SKM-1 treated with dmso at 0.1 percent for 144 hours (cell line): ENCODE results near the gene MAD1L1.
"Not testable (repeated sequence)": the region's sequence is repeated elsewhere in the genome, so short reads cannot be mapped to it uniquely, and the experiment has no call there.

Experiments
- DNase-seq: peaks from one replicate; lab custom pipeline; 2025; ENCODE audit not compliant: unreplicated experiment; lab: John Stamatoyannopoulos, UW

Gene MAD1L1

GRCh38 chr7:1931951-1932270 is 300.8 kb downstream of the MAD1L1 start:
- DNase-seq, result no peak

GRCh38 chr7:1931256-1931950 is 301.3 kb downstream of the MAD1L1 start:
- no peak for DNase-seq

- DNase-seq, result no peak
Measured at GRCh38 chr7:1930381-1931065, 302.2 kb downstream of the MAD1L1 start.

- not testable (repeated sequence) for DNase-seq
Measured at GRCh38 chr7:1929349-1929925, 303.3 kb downstream of the MAD1L1 start.

GRCh38 chr7:1928645-1929348 is 303.9 kb downstream of the MAD1L1 start:
- DNase-seq, result no peak

- DNase-seq, result no peak
Measured at GRCh38 chr7:1927937-1928644, 304.7 kb downstream of the MAD1L1 start.

GRCh38 chr7:1926908-1927306 is 305.8 kb downstream of the MAD1L1 start:
- DNase-seq, result no peak

- no peak for DNase-seq
Measured at GRCh38 chr7:1925973-1926907, 306.5 kb downstream of the MAD1L1 start.

- DNase-seq, result no peak
Measured at GRCh38 chr7:1925349-1925748, 307.4 kb downstream of the MAD1L1 start.

- no peak for DNase-seq
Measured at GRCh38 chr7:1924258-1924817, 308.4 kb downstream of the MAD1L1 start.

- DNase-seq, result no peak
Measured at GRCh38 chr7:1923409-1924257, 309.1 kb downstream of the MAD1L1 start.

GRCh38 chr7:1922870-1923236 is 309.9 kb downstream of the MAD1L1 start:
- no peak for DNase-seq

GRCh38 chr7:1922071-1922869 is 310.5 kb downstream of the MAD1L1 start:
- DNase-seq, result no peak

- no peak for DNase-seq
Measured at GRCh38 chr7:1920881-1921280, 311.9 kb downstream of the MAD1L1 start.

GRCh38 chr7:1920266-1920681 is 312.5 kb downstream of the MAD1L1 start:
- DNase-seq, result no peak

GRCh38 chr7:1919539-1920265 is 313.0 kb downstream of the MAD1L1 start:
- no peak for DNase-seq

GRCh38 chr7:1918881-1919525 is 313.7 kb downstream of the MAD1L1 start:
- DNase-seq, result no peak
